Heart right ventricle (tissue), 16 donors: ENCODE measurements around the gene NKX6-2. TPM values are rescaled to one million over a fixed set of nuclear protein-coding genes. Genes with fewer than 3 reads are reported as not detected.

ENCODE experiments used
- ATAC-seq, 8 donors: fragments of 200-7000 bp; cut with Tn5 transposase; one replicate each; pipeline ENCODE4 v1.9.1; 2020; ENCODE audit warnings: mild to moderate bottlenecking in 8 of 8, moderate library complexity in 8 of 8, moderate number of reproducible peaks in 1 of 8
- DNase-seq, 2 donors: peaks; one replicate each; pipeline ENCODE4 v3.0.0-alpha.2; 2020
- H3K27ac ChIP-seq, 10 donors: fragments of 200-600 bp; sonication (generic) in 2 of 10; one replicate each; pipeline versions ENCODE4 v1.5.0 to v1.8.0; 2020 to 2022; ENCODE audit warnings: mild to moderate bottlenecking in 3 of 10
- H3K27me3 ChIP-seq, 7 donors: fragments of 200-600 bp; one replicate each; pipeline ENCODE4 v1.8.0; 2021 to 2022; ENCODE audit warnings: mild to moderate bottlenecking in 2 of 7
- H3K36me3 ChIP-seq, 9 donors: fragments of 200-600 bp; sonication (generic) in 1 of 9; one replicate each; pipeline versions ENCODE4 v1.5.0 to v1.8.0; 2020 to 2022; ENCODE audit warnings: mild to moderate bottlenecking in 2 of 9
- H3K4me1 ChIP-seq, 9 donors: fragments of 200-600 bp; sonication (generic) in 1 of 9; one replicate each; pipeline versions ENCODE4 v1.5.0 to v1.8.0; 2020 to 2022; ENCODE audit warnings: mild to moderate bottlenecking in 4 of 9
- H3K4me3 ChIP-seq, 10 donors: fragments of 200-600 bp; sonication (generic) in 2 of 10; one replicate each; pipeline versions ENCODE4 v1.5.0 to v1.8.0; 2020 to 2022; ENCODE audit warnings: mild to moderate bottlenecking in 7 of 10, moderate library complexity in 2 of 10
- H3K9me3 ChIP-seq, 11 donors: fragments of 200-600 bp in 10 of 11; sonication (generic) in 2 of 11; one replicate each; pipeline versions ENCODE4 v1.5.0 to v1.8.0; 2013 to 2022; ENCODE audit warnings: mild to moderate bottlenecking in 2 of 11, control low read depth in 1 of 11, moderate library complexity in 1 of 11
- CTCF ChIP-seq, 9 donors: fragments of 200-600 bp; sonication (generic) in 2 of 9; IDR thresholded peaks; one replicate each; pipeline versions ENCODE4 v1.5.0 to v1.8.0; 2021 to 2022; ENCODE audit warnings: antibody characterized with exemption in 9 of 9, mild to moderate bottlenecking in 5 of 9, moderate library complexity in 1 of 9
- WGBS, 2 donors: extraction: QIAGEN DNeasy Blood & Tissue Kit; methylation state at CpG; one replicate each; pipeline ENCODE4 v1.1.7; 2013; ENCODE audit warnings: inconsistent platforms in 1 of 2; 5-methylcytosine and 5-hydroxymethylcytosine counted together
- intact Hi-C, 10 donors: fragments of 100-400 bp; cut with DNase I; formaldehyde crosslinking; loops; one replicate each; pipeline versions ENCODE4 v1.11.1 to v1.14.2; 2022
- polyA plus RNA-seq, 2 donors: library from polyadenylated mRNA; stranded (reverse); fragments of 200-250 nt; gene quantifications; one replicate each; pipeline ENCODE4 v1.2.3, GENCODE V29; 2013
- total RNA-seq, 10 donors: library from RNA; stranded (reverse); fragmentation: NEBNext Ultra II Directional in 3 of 10; extraction: Animal tissue kit (Norgen Biotek cat#: 25700) in 3 of 10; gene quantifications; one replicate each; pipeline versions ENCODE4 v1.2.1 to v1.2.4, GENCODE V29; 2021 to 2023
- donor health status: Arrhythmogenic right ventricular cardiomyopathy.
- donor health status: ischemic (EF 13 %, LVEDD 7.1; RV severe dilation, severe dysfunction).
- donor health status: healthy with polysubstance abuse.
- donor health status: DM: no; HTN: yes; CAD: no.
- donor health status: DM: no; HTN: no; CAD: no.
- donor health status: ischemic (EF 25% LVEDD 6.9; RV normal size, moderate dysfunction).
- donor health status: ischemic (EF 25% LVEDD 5.7; RV mildly dilated, moderate dysfunction).
- donor health status: healthy.
- donor health status: DM: yes; HTN: yes; CAD: no.
- donor health status: Ischemic cardiomyopathy.
- donor health status: ischemic (EF 35%, LVEDD 5.7; RV mildly dilated, moderate dysfunction).
- donor health status: nonischemic (EF 11% LVEDD 7.7; RV severe dilation, severe dysfunction).
- donor health status: DM: yes; HTN: yes; CAD: no.
- donor health status: PGD.
- donor health status: ischemic (EF 29% LVEDD 5.4; RV normal size, mild dysfunction).
- donor health status: nonischemic (EF 23%, LVEDD 6.1; RV moderate dilation, normal function).

Gene NKX6-2
- total and polyA plus RNA-seq, 12 donors = 0.17 to 0.51 TPM; not detected in 10

GRCh38 chr10:132806561-132807003 lies 20.6 kb upstream of the NKX6-2 start:
- TF ChIP-seq CTCF (IDR thresholded peaks at IDR 0.05) = no peak
- WGBS, 2 donors = 76 to 80% methylated on average over 25 of the region's 25 CpGs
- Histone ChIP-seq H3K4me1 (no peaks in the 10 kb centered on the region), H3K4me3 (no peak overlapping the region), H3K36me3 (no peaks in the 10 kb centered on the region), H3K27ac (no peak overlapping the region), H3K27me3 (peaks cover 0 to 42% (median 26%) of the 10 kb centered on the region in 7 donors), H3K9me3 (peaks cover 0 to 6% (median 3%) of the 10 kb centered on the region in 11 donors)
- no peak for ATAC-seq
- DNase-seq = no peak
- intact Hi-C loops = no loop called here

GRCh38 chr10:132806110-132806509 lies 20.2 kb upstream of the NKX6-2 start:
- Histone ChIP-seq H3K4me3 (no peak overlapping the region), H3K9me3 (peaks cover 0 to 7% (median 3%) of the 10 kb centered on the region in 11 donors), H3K27ac (no peak overlapping the region), H3K27me3 (peaks cover 0 to 37% (median 21%) of the 10 kb centered on the region in 7 donors), H3K4me1 (no peaks in the 10 kb centered on the region), H3K36me3 (no peaks in the 10 kb centered on the region)
- TF ChIP-seq CTCF (IDR thresholded peaks at IDR 0.05) = no peak
- DNase-seq = no peak
- intact Hi-C loops = no loop called here
- WGBS, 2 donors = 51 to 60% methylated on average over 7 of the region's 7 CpGs
- no peak for ATAC-seq

GRCh38 chr10:132805599-132805998 lies 19.7 kb upstream of the NKX6-2 start:
- WGBS, 2 donors = 46 to 57% methylated on average over 21 of the region's 21 CpGs
- ATAC-seq (no peak), DNase-seq (no peak)
- Histone ChIP-seq H3K9me3 (peaks cover 0 to 7% (median 3%) of the 10 kb centered on the region in 11 donors), H3K27ac (no peak overlapping the region), H3K4me1 (no peaks in the 10 kb centered on the region), H3K4me3 (no peak overlapping the region), H3K27me3 (peaks cover 0 to 33% (median 17%) of the 10 kb centered on the region in 7 donors), H3K36me3 (no peaks in the 10 kb centered on the region)
- intact Hi-C loops = no loop called here
- TF ChIP-seq CTCF (IDR thresholded peaks at IDR 0.05) = no peak

- Histone ChIP-seq H3K9me3 (peaks cover 0 to 7% (median 3%) of the 10 kb centered on the region in 11 donors), H3K4me1 (no peaks in the 10 kb centered on the region), H3K27me3 (peaks cover 0 to 26% (median 17%) of the 10 kb centered on the region in 7 donors), H3K4me3 (no peak overlapping the region), H3K27ac (no peak overlapping the region), H3K36me3 (no peaks in the 10 kb centered on the region)
- WGBS, 2 donors = 71 to 77% methylated on average over 23 of the region's 23 CpGs
- no peak for TF ChIP-seq CTCF (IDR thresholded peaks at IDR 0.05)
- intact Hi-C loops = no loop called here
- DNase-seq = no peak
- ATAC-seq = no peak
Observed at GRCh38 chr10:132804785-132805426, 19.0 kb upstream of the NKX6-2 start.
